Neural cell (in vitro differentiated cells): Measurements from ENCODE around the gene AGPAT1. TPM values are rescaled to one million over a fixed set of nuclear protein-coding genes. Genes with fewer than 3 reads are reported as not detected.

Experiments
- H2AFZ ChIP-seq: fragments of 200-600, 300-800 bp; sonication (generic), shearing (Covaris generic); 2 replicates; pipeline ENCODE4 v1.6.0; 2014; ENCODE audit warnings: low read depth, mild to moderate bottlenecking, antibody characterized with exemption, low read length, moderate library complexity
- H3F3A ChIP-seq: fragments of 200-600 bp; shearing (Covaris generic); 2 replicates; pipeline ENCODE4 v1.6.1; 2016; ENCODE audit warnings: mild to moderate bottlenecking, moderate library complexity, mixed read lengths, antibody characterized with exemption, low read length; ENCODE audit not compliant: insufficient read depth, poor library complexity, severe bottlenecking
- H3K27ac ChIP-seq: fragments of 200-600, 300-800 bp; sonication (generic), shearing (Covaris generic); 2 replicates; pipeline ENCODE4 v1.5.1; 2014; ENCODE audit warnings: mild to moderate bottlenecking, low read length, moderate library complexity
- H3K27me3 ChIP-seq: fragments of 300-800, 200-600 bp; sonication (generic), shearing (Covaris generic); 2 replicates; pipeline ENCODE4 v1.6.0; 2014; ENCODE audit warnings: mild to moderate bottlenecking, low read depth, low read length, moderate library complexity; ENCODE audit not compliant: insufficient read depth
- H3K36me3 ChIP-seq: fragments of 300-800, 200-600 bp; sonication (generic), shearing (Covaris generic); 2 replicates; pipeline ENCODE4 v1.5.1; 2014; ENCODE audit warnings: mild to moderate bottlenecking, antibody characterized with exemption, low read length, moderate library complexity; ENCODE audit not compliant: insufficient read depth
- H3K4me2 ChIP-seq: fragments of 300-800, 200-600 bp; sonication (generic), shearing (Covaris generic); 2 replicates; pipeline ENCODE4 v1.6.0; 2014; ENCODE audit warnings: mild to moderate bottlenecking, low read length
- H3K4me3 ChIP-seq: fragments of 300-800, 200-600 bp; sonication (generic), shearing (Covaris generic); 2 replicates; pipeline ENCODE4 v1.5.1; 2014; ENCODE audit warnings: mild to moderate bottlenecking, low read length, moderate library complexity
- H3K79me2 ChIP-seq: fragments of 200-600 bp; shearing (Covaris generic); replicated peaks from 2 replicates; pipeline ENCODE4 v1.6.0; 2014; ENCODE audit warnings: mild to moderate bottlenecking, low read length, moderate library complexity; ENCODE audit not compliant: insufficient read depth
- H3K9ac ChIP-seq: fragments of 300-800, 200-600 bp; sonication (generic), shearing (Covaris generic); 2 replicates; pipeline ENCODE4 v1.6.1; 2016; ENCODE audit warnings: mild to moderate bottlenecking, low read length, mixed read lengths
- H3K9me2 ChIP-seq: fragments of 200-600 bp; shearing (Covaris generic); 2 replicates; pipeline ENCODE4 v1.6.1; 2016; ENCODE audit warnings: mild to moderate bottlenecking, low read length, mixed read lengths; ENCODE audit not compliant: insufficient read depth
- H3K9me3 ChIP-seq: fragments of 200-600, 300-800 bp; sonication (generic), shearing (Covaris generic); 2 replicates; pipeline ENCODE4 v1.6.1; 2016; ENCODE audit warnings: mild to moderate bottlenecking, mixed run types, low read length, moderate library complexity, mixed read lengths
- H4K20me1 ChIP-seq: fragments of 200-600 bp; shearing (Covaris generic); 2 replicates; pipeline ENCODE4 v1.6.1; 2016; ENCODE audit warnings: mild to moderate bottlenecking, mixed run types; ENCODE audit not compliant: insufficient read depth
- CTCF ChIP-seq: fragments of 450-650 bp; IDR thresholded peaks from 2 replicates; pipeline ENCODE4 v1.5.1; 2014; ENCODE audit warnings: antibody characterized with exemption, mild to moderate bottlenecking, moderate library complexity; ENCODE audit not compliant: poor library complexity, severe bottlenecking
- EP300 ChIP-seq: fragments of 450-650 bp; conservative IDR thresholded peaks from 2 replicates; pipeline ENCODE4 v1.6.1; 2014; ENCODE audit warnings: antibody characterized with exemption, mild to moderate bottlenecking, moderate library complexity; ENCODE audit not compliant: poor library complexity, severe bottlenecking
- EZH2 ChIP-seq: fragments of 200-600, 300-800 bp; shearing (Covaris generic), sonication (generic); IDR thresholded peaks from 2 replicates; pipeline ENCODE4 v1.6.1; 2014; ENCODE audit warnings: antibody characterized with exemption, low read length, borderline replicate concordance, mild to moderate bottlenecking; ENCODE audit not compliant: insufficient read depth, poor library complexity, severe bottlenecking
- MXI1 ChIP-seq: fragments of 450-650 bp; conservative IDR thresholded peaks from 2 replicates; pipeline ENCODE4 v1.6.1; 2014; ENCODE audit warnings: antibody characterized with exemption, mild to moderate bottlenecking; ENCODE audit not compliant: poor library complexity, severe bottlenecking
- POLR2AphosphoS5 ChIP-seq: IDR thresholded peaks from 2 replicates; pipeline ENCODE4 v1.6.1; 2012
- RAD21 ChIP-seq: fragments of 450-650 bp; conservative IDR thresholded peaks from 2 replicates; pipeline ENCODE4 v1.6.1; 2014; ENCODE audit warnings: antibody characterized with exemption, mild to moderate bottlenecking, moderate library complexity
- TAF1 ChIP-seq: IDR thresholded peaks from 2 replicates; pipeline ENCODE4 v1.6.1; 2012; ENCODE audit warnings: low read depth
- polyA plus RNA-seq: library from polyadenylated mRNA; depleted of rRNA; stranded (reverse); fragments of >200 nt; gene quantifications from 2 replicates; pipeline ENCODE4 v1.2.3, GENCODE V29; 2014
- TF ChIP-seq, protein P1 (sequence below): IDR thresholded peaks from 2 replicates; pipeline ENCODE4 v1.6.1; 2012; ENCODE audit warnings: borderline replicate concordance

Gene AGPAT1
- polyA plus RNA-seq, 1 donor from 2014 or later = 24.7 TPM

- no peaks in the 10 kb centered on the region for H3K36me3 ChIP-seq
- no peaks in the 10 kb centered on the region for H3K9me2 ChIP-seq
- peaks cover 9% of the 10 kb centered on the region for H3K79me2 ChIP-seq
- peaks cover 36% of the 10 kb centered on the region for H3K27me3 ChIP-seq
- peak within 1 kb of the TSS; percentile 75 for H2AFZ ChIP-seq
- TF ChIP-seq EP300 (peak; percentile 89), EZH2 (no peak), CTCF (peak; percentile 42), RAD21 (peak; percentile 30), TAF1 (no peak), MXI1 (peak; percentile 94), POLR2AphosphoS5 (peak; percentile 89)
- TF ChIP-seq, protein P1, sequence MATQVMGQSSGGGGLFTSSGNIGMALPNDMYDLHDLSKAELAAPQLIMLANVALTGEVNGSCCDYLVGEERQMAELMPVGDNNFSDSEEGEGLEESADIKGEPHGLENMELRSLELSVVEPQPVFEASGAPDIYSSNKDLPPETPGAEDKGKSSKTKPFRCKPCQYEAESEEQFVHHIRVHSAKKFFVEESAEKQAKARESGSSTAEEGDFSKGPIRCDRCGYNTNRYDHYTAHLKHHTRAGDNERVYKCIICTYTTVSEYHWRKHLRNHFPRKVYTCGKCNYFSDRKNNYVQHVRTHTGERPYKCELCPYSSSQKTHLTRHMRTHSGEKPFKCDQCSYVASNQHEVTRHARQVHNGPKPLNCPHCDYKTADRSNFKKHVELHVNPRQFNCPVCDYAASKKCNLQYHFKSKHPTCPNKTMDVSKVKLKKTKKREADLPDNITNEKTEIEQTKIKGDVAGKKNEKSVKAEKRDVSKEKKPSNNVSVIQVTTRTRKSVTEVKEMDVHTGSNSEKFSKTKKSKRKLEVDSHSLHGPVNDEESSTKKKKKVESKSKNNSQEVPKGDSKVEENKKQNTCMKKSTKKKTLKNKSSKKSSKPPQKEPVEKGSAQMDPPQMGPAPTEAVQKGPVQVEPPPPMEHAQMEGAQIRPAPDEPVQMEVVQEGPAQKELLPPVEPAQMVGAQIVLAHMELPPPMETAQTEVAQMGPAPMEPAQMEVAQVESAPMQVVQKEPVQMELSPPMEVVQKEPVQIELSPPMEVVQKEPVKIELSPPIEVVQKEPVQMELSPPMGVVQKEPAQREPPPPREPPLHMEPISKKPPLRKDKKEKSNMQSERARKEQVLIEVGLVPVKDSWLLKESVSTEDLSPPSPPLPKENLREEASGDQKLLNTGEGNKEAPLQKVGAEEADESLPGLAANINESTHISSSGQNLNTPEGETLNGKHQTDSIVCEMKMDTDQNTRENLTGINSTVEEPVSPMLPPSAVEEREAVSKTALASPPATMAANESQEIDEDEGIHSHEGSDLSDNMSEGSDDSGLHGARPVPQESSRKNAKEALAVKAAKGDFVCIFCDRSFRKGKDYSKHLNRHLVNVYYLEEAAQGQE = peak; percentile 86
- no peaks in the 10 kb centered on the region for H3F3A ChIP-seq
- H3K4me3 ChIP-seq = peak within 1 kb of the TSS; percentile 79
- H3K27ac ChIP-seq = peak within 1 kb of the TSS; percentile 93
- peak within 1 kb of the TSS; percentile 88 for H3K4me2 ChIP-seq
- peak within 1 kb of the TSS; percentile 86 for H3K9ac ChIP-seq
- H4K20me1 ChIP-seq = no peaks in the 10 kb centered on the region
- H3K9me3 ChIP-seq = no peaks in the 10 kb centered on the region
These were observed 22.0 kb downstream of the AGPAT1 start, which contains the start of gene PPT2 for GRCh38 chr6:32153564-32154513. TSS of gene PPT2 (plus strand) at chr6:32154141. CDS start at chr6:32154595, 454 bp downstream.

DNA sequence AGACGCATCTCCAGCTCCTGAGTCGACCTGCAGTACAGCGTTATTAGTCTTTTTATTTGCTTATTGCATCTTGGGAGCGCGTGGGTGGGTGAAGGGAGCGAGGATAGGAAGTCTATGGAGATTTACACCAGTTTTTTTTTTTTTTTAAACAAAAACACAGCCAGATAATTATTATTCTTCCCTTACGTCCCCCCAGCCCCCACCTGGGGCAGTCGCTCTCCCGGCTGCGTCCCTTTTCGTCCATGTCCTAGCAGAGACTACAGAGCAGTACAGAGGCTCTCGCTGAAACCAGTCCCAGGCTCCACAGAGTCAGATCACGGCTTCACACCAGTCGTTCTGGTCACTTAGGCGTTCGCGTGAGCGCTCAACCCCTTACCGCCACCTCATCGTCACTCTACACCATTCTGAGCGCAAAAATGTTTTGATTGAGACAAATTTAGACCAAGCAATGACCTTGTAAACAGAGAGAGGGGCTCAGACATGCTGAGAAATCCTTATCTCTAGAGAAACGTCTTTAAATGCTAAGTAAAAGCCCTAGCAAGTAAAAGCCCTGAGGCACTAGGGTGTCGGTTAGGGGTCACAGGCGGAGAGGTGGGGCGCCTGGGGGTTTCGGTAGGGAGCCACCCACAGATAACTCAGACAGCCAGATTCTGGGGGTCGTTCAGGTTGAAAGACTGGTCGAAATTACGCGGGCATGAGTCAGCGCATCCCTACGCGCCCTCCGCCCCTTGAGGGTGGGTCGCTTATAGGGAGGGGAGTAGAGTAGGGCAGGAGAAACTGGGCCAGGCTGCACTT lies 22.9 kb downstream of the AGPAT1 start:
- Histone ChIP-seq H3K27me3 (peaks cover 44% of the 10 kb centered on the region), H3K36me3 (no peaks in the 10 kb centered on the region), H3K4me2 (peak overlapping the region; percentile 88), H2AFZ (peak overlapping the region; percentile 75), H3K9ac (peak overlapping the region; percentile 86), H3K9me3 (no peaks in the 10 kb centered on the region), H3K79me2 (peaks cover 9% of the 10 kb centered on the region), H3K27ac (peak overlapping the region; percentile 93), H3K4me3 (peak overlapping the region; percentile 79), H3F3A (no peaks in the 10 kb centered on the region), H4K20me1 (no peaks in the 10 kb centered on the region), H3K9me2 (no peaks in the 10 kb centered on the region)
- TF ChIP-seq EZH2 = no peak
